Adipocyte (in vitro differentiated cells): ENCODE results near the gene SF3B3.
"Not testable (repeated sequence)": the region's sequence is repeated elsewhere in the genome, so short reads cannot be mapped to it uniquely, and the experiment has no call there.

Experiments used
- DNase-seq: peaks from one replicate; pipeline ENCODE4 v3.0.0-alpha.2; 2015; ENCODE audit warnings: low read depth
- H3K27me3 ChIP-seq: replicated peaks from 2 replicates; pipeline ENCODE4 v1.7.0; 2013; ENCODE audit warnings: mild to moderate bottlenecking, low read length, moderate library complexity; ENCODE audit not compliant: control insufficient read depth, insufficient read depth
- H3K36me3 ChIP-seq: 2 replicates; pipeline ENCODE4 v1.7.0; 2013; ENCODE audit warnings: low read length, mild to moderate bottlenecking, moderate library complexity; ENCODE audit not compliant: control insufficient read depth, insufficient read depth, severe bottlenecking
- H3K4me1 ChIP-seq: 2 replicates; pipeline ENCODE4 v1.7.0; 2013; ENCODE audit warnings: mild to moderate bottlenecking, low read length, moderate library complexity; ENCODE audit not compliant: control insufficient read depth, insufficient read depth
- H3K4me3 ChIP-seq: 2 replicates; pipeline ENCODE4 v1.7.0; 2013; ENCODE audit warnings: mild to moderate bottlenecking, low read length, moderate library complexity
- H3K9ac ChIP-seq: 2 replicates; pipeline ENCODE4 v1.7.0; 2013; ENCODE audit warnings: mild to moderate bottlenecking, low read length, moderate library complexity
- H3K9me3 ChIP-seq: 2 replicates; pipeline ENCODE4 v1.7.0; 2013; ENCODE audit warnings: mild to moderate bottlenecking, low read length, moderate library complexity; ENCODE audit not compliant: control insufficient read depth

Gene SF3B3

DNA sequence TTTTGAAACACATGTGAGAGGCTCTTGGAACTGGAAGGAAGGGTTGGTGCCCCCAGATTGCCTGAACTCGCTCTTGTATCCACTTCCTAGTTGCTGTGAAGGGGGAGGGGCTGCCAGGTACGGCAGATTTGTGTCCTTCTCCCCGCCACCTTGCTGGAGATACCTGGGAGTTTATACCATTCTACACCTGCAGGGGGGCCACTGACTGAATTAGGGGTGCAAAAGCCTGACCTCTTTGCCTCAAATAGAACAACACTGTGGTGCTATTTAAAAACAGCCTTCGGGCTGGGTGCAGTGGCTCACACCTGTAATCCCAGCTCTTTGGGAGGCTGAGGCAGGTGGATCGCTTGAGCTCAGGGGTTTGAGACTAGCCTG is 87.6 kb downstream of the SF3B3 start:
- no peak for DNase-seq
- Histone ChIP-seq H3K9me3 (no peaks in the 10 kb centered on the region), H3K4me1 (peaks cover 3% of the 10 kb centered on the region), H3K4me3 (no peak overlapping the region), H3K9ac (no peak overlapping the region), H3K27me3 (peaks cover 4% of the 10 kb centered on the region), H3K36me3 (no peaks in the 10 kb centered on the region)

DNA sequence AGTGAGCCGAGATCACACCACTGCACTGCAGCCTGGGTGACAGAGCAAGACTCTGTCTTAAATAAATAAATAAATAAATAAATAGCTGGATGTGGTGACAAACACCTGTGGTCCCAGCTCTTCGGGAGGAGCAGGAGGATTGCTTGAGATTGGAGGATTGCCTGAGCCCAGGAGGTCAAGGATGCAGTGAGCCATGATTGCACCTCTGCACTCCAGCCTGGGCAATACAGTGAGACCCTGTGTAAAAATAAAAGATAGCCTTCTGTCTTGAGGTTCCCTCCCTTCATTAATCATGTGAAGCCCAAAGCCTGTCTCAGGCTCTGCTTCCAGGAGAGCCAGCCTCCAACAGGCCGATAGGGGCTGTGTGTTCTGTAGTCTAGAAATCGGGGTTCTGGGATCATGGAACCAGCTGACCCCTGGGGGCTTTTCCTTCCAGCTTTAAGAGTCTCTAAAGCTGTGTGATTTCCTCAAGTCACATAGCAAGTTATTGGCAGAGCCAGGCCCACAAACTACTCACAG is 88.2 kb downstream of the SF3B3 start:
- Histone ChIP-seq H3K4me1 (peaks cover 3% of the 10 kb centered on the region), H3K27me3 (peaks cover 4% of the 10 kb centered on the region), H3K9ac (no peak overlapping the region), H3K36me3 (no peaks in the 10 kb centered on the region), H3K9me3 (no peaks in the 10 kb centered on the region), H3K4me3 (no peak overlapping the region)
- no peak for DNase-seq

GRCh38 chr16:70612931-70613330 is 89.3 kb downstream of the SF3B3 start:
- Histone ChIP-seq H3K9me3 (no peaks in the 10 kb centered on the region), H3K4me1 (peaks cover 3% of the 10 kb centered on the region), H3K4me3 (no peak overlapping the region), H3K9ac (no peak overlapping the region), H3K36me3 (no peaks in the 10 kb centered on the region), H3K27me3 (peaks cover 4% of the 10 kb centered on the region)
- no peak for DNase-seq

DNA sequence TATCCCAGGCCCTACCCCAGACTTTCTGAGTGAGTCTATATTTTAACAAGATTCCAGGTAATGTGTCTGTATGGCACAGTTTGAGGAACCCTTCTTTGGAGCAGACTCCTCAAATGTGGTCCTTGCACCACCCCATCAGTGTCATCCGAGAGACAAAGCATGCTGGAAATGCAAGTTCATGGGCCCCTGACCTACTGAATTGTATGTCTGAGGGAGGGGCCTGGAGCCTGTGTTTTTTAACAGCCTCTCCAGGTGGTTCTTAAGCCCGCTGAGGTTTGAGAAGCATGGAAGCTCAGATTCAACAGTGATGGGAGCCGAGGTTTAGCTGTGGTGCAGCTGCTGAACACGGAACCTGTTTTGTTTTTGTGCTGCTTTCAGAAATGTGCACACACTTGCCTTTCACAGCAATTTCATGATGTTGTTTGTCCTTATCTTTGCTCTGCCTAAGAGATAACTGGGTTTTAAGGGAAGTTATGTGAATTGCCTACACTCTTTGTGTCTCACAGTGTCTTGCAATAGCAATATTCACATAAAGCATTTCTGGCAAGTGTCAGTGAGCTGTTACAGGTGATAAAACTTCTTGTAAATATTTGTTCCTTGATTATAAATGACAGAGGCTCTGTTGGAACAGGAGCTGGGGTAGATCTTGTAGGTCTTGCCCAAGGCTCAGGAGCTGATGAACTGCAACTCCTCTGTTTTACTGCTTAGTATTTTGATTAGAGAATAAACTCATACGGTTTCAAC is 90.8 kb downstream of the SF3B3 start:
- no peak overlapping the region for H3K4me3 ChIP-seq
- H3K9me3 ChIP-seq = no peaks in the 10 kb centered on the region
- DNase-seq = no peak
- H3K9ac ChIP-seq = no peak overlapping the region
- H3K27me3 ChIP-seq = peaks cover 4% of the 10 kb centered on the region
- no peaks in the 10 kb centered on the region for H3K36me3 ChIP-seq
- peaks cover 3% of the 10 kb centered on the region for H3K4me1 ChIP-seq

GRCh38 chr16:70615945-70616344 is 92.3 kb downstream of the SF3B3 start:
- no peak overlapping the region for H3K9ac ChIP-seq
- no peak for DNase-seq
- H3K27me3 ChIP-seq = peaks cover 3% of the 10 kb centered on the region
- H3K9me3 ChIP-seq = no peaks in the 10 kb centered on the region
- no peaks in the 10 kb centered on the region for H3K36me3 ChIP-seq
- H3K4me1 ChIP-seq = no peaks in the 10 kb centered on the region
- no peak overlapping the region for H3K4me3 ChIP-seq

GRCh38 chr16:70621864-70622263 is 98.2 kb downstream of the SF3B3 start:
- not testable (repeated sequence) for H3K4me3 ChIP-seq, H3K9ac ChIP-seq

More at GRCh38 chr16:70621864-70622263, 98.2 kb downstream of the SF3B3 start:
- not testable (repeated sequence) for H3K9me3 ChIP-seq, H3K27me3 ChIP-seq, H3K36me3 ChIP-seq, H3K4me1 ChIP-seq, DNase-seq
